Panc1 (cell line): ENCODE measurements around the gene CCDC177. TPM values are rescaled to one million over a fixed set of nuclear protein-coding genes. Genes with fewer than 3 reads are reported as not detected.

Experiments
- ATAC-seq: fragments of 200-7000 bp; cut with Tn5 transposase; 2 replicates; pipeline ENCODE4 v1.9.1; 2020; ENCODE audit warnings: mild to moderate bottlenecking, moderate library complexity
- BruUV-seq: library from RNA; stranded (reverse); fragments of 400-500 nt; replicated peaks from 2 replicates; lab custom pipeline; 2021; lab: Mats Ljungman, UMichigan
- CTCF ChIA-PET: fragments of 300-600 bp; sonication (Branson Sonifier 250); formaldehyde crosslinking; loops from one replicate; lab custom pipeline; 2022; ENCODE audit warnings: antibody characterized with exemption; lab: Charles Lee
- POLR2A ChIA-PET: fragments of 300-600 bp; sonication (Branson Sonifier 250); formaldehyde crosslinking; loops from one replicate; lab custom pipeline; 2022; ENCODE audit warnings: antibody characterized with exemption; lab: Charles Lee
- DNase-seq: peaks from one replicate; pipeline ENCODE4 v3.0.0-alpha.2; 2010; ENCODE audit warnings: low read depth, low spot score
- H3K27ac ChIP-seq: 2 replicates; pipeline ENCODE4 v1.5.1; 2011; ENCODE audit warnings: mild to moderate bottlenecking, low read length, inconsistent platforms
- H3K27me3 ChIP-seq: fragments of 200-500 bp; sonication (Bioruptor generic); 2 replicates; pipeline ENCODE4 v1.6.0; 2014; ENCODE audit warnings: low read length, inconsistent platforms; ENCODE audit not compliant: control insufficient read depth, insufficient read depth
- H3K36me3 ChIP-seq: fragments of 200-500 bp; sonication (Bioruptor generic); 2 replicates; pipeline ENCODE4 v1.5.1; 2014; ENCODE audit warnings: inconsistent platforms, mild to moderate bottlenecking, low read length, moderate library complexity; ENCODE audit not compliant: control insufficient read depth, insufficient read depth
- H3K4me1 ChIP-seq: 2 replicates; pipeline ENCODE4 v1.5.1; 2011; ENCODE audit warnings: inconsistent platforms, mild to moderate bottlenecking, low read length, moderate library complexity; ENCODE audit not compliant: control insufficient read depth, insufficient read depth
- H3K4me3 ChIP-seq, 2 experiments: 2 replicates each; pipeline ENCODE4 v1.5.1; 2011 to 2012; ENCODE audit warnings: low read depth in 2 of 2, low read length in 2 of 2, mild to moderate bottlenecking in 2 of 2, inconsistent platforms in 1 of 2, moderate library complexity in 1 of 2
- H3K9me3 ChIP-seq: fragments of 200-500 bp; sonication (Bioruptor generic); 2 replicates; pipeline ENCODE4 v1.5.1; 2014; ENCODE audit warnings: low read depth, mild to moderate bottlenecking, inconsistent platforms, low read length, moderate library complexity; ENCODE audit not compliant: control insufficient read depth, insufficient read depth
- CTCF ChIP-seq: fragments of 450-650 bp; IDR thresholded peaks from 2 replicates; pipeline ENCODE4 v1.5.1; 2017; ENCODE audit warnings: mild to moderate bottlenecking
- POLR2AphosphoS5 ChIP-seq: IDR thresholded peaks from 2 replicates; pipeline ENCODE4 v1.6.1; 2012; ENCODE audit warnings: mild to moderate bottlenecking, low read depth, low read length, moderate library complexity
- SIN3A ChIP-seq: IDR thresholded peaks from 2 replicates; pipeline ENCODE4 v1.6.1; 2012; ENCODE audit warnings: low read depth, mild to moderate bottlenecking, low read length, moderate library complexity, borderline replicate concordance; ENCODE audit not compliant: insufficient read depth
- TCF7L2 ChIP-seq: IDR thresholded peaks from 2 replicates; pipeline ENCODE4 v1.6.1; 2011; ENCODE audit warnings: mild to moderate bottlenecking, low read depth, low read length, inconsistent platforms
- in situ Hi-C: cut with HindIII; loops from 2 replicates; pipeline ENCODE4 v1.10.0; 2016; ENCODE audit warnings: low sequenced_read_pairs, low pct_unique_long_range_greater_than_20kb
- intact Hi-C: fragments of 100-400 bp; cut with micrococcal nuclease; formaldehyde crosslinking; loops from one replicate; pipeline ENCODE4 v1.10.0; 2022; ENCODE audit not compliant: unreplicated experiment
- total RNA-seq: library from RNA; stranded (reverse); gene quantifications from one replicate; pipeline ENCODE4 v1.2.1, GENCODE V29; 2021; ENCODE audit not compliant: unreplicated experiment
- TF ChIP-seq, protein P1 (sequence below), 2 experiments: IDR thresholded peaks; 2 replicates each; pipeline ENCODE4 v1.6.1; 2011 to 2012; ENCODE audit warnings: low read depth in 2 of 2, control low read depth in 1 of 2, low read length in 1 of 2, mild to moderate bottlenecking in 1 of 2, moderate library complexity in 1 of 2; ENCODE audit not compliant: insufficient read depth in 1 of 2

CCDC177 gene
- total RNA-seq, 1 experiment from 2014 or later, result not detected

DNA sequence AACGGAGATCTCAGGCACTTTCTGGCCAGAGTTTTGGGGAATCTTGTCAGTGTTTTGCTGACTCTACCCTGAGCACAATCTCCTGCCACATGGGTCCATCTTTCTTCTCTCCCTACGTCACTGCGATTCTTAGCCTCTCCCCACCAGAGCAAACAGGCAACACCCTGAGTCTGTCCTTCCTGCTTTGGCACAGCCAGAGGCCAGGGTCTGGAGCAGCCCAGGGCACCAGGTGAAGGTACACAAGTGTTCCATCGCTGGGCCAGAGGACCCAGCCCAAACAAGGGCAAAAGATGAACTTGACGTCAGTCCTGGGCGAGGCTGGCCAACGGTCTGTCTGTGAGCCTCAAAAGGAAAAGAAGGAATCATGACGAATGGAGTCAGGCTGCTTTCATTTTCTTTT, 12.7 kb upstream of the CCDC177 start:
- no peaks in the 10 kb centered on the region for H3K9me3 ChIP-seq
- no peak for DNase-seq
- in situ Hi-C loops, result no loop called here
- ChIA-PET POLR2A (no interaction called here), CTCF (no interaction called here)
- no peak overlapping the region for H3K27ac ChIP-seq
- H3K36me3 ChIP-seq, result no peaks in the 10 kb centered on the region
- H3K4me1 ChIP-seq, result no peaks in the 10 kb centered on the region
- intact Hi-C loops, result no loop called here
- H3K27me3 ChIP-seq, result no peaks in the 10 kb centered on the region
- no peak overlapping the region for H3K4me3 ChIP-seq
- BruUV-seq, result no TSS peak
- no peak for TF ChIP-seq POLR2AphosphoS5
- TF ChIP-seq CTCF, result no peak
- TF ChIP-seq SIN3A, result no peak
- TF ChIP-seq, protein P1, sequence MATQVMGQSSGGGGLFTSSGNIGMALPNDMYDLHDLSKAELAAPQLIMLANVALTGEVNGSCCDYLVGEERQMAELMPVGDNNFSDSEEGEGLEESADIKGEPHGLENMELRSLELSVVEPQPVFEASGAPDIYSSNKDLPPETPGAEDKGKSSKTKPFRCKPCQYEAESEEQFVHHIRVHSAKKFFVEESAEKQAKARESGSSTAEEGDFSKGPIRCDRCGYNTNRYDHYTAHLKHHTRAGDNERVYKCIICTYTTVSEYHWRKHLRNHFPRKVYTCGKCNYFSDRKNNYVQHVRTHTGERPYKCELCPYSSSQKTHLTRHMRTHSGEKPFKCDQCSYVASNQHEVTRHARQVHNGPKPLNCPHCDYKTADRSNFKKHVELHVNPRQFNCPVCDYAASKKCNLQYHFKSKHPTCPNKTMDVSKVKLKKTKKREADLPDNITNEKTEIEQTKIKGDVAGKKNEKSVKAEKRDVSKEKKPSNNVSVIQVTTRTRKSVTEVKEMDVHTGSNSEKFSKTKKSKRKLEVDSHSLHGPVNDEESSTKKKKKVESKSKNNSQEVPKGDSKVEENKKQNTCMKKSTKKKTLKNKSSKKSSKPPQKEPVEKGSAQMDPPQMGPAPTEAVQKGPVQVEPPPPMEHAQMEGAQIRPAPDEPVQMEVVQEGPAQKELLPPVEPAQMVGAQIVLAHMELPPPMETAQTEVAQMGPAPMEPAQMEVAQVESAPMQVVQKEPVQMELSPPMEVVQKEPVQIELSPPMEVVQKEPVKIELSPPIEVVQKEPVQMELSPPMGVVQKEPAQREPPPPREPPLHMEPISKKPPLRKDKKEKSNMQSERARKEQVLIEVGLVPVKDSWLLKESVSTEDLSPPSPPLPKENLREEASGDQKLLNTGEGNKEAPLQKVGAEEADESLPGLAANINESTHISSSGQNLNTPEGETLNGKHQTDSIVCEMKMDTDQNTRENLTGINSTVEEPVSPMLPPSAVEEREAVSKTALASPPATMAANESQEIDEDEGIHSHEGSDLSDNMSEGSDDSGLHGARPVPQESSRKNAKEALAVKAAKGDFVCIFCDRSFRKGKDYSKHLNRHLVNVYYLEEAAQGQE (IDR thresholded peaks at IDR 0.05; ENCODE audit: insufficient read depth in 1 of 2, low read depth in 2 of 2, low read length in 1 of 2), result no peak
- no peak for TF ChIP-seq TCF7L2
- no peak for ATAC-seq

- H3K9me3 ChIP-seq, result no peaks in the 10 kb centered on the region
- CTCF ChIA-PET, result interaction anchor here (0.6 kb wide), 1 partner anchor 179 kb away, joined by 6 read pairs; no protein-coding TSS in a partner anchor
- H3K27me3 ChIP-seq, result no peaks in the 10 kb centered on the region
- H3K36me3 ChIP-seq, result no peaks in the 10 kb centered on the region
- ATAC-seq (no peak), DNase-seq (no peak)
- no peak for TF ChIP-seq TCF7L2
- TF ChIP-seq CTCF, result no peak
- TF ChIP-seq SIN3A, result no peak
- TF ChIP-seq, protein P1 (IDR thresholded peaks at IDR 0.05; ENCODE audit: insufficient read depth in 1 of 2, low read depth in 2 of 2, low read length in 1 of 2), result no peak
- TF ChIP-seq POLR2AphosphoS5, result no peak
- no peaks in the 10 kb centered on the region for H3K4me1 ChIP-seq
- POLR2A ChIA-PET, result no interaction called here
- no TSS peak for BruUV-seq
- intact Hi-C loops, result no loop called here
- H3K27ac ChIP-seq, result no peak overlapping the region
- no peak overlapping the region for H3K4me3 ChIP-seq
- in situ Hi-C loops, result no loop called here
Observed at GRCh38 chr14:69586404-69586803, 11.7 kb upstream of the CCDC177 start.
